ENCODE results near the gene SEPTIN6. TPM values are rescaled to one million over a fixed set of nuclear protein-coding genes. Genes with fewer than 3 reads are reported as not detected.

The SEPTIN6 gene
- total and polyA plus RNA-seq, 12 donors, result 42.4 to 332 (median 128) TPM

DNA sequence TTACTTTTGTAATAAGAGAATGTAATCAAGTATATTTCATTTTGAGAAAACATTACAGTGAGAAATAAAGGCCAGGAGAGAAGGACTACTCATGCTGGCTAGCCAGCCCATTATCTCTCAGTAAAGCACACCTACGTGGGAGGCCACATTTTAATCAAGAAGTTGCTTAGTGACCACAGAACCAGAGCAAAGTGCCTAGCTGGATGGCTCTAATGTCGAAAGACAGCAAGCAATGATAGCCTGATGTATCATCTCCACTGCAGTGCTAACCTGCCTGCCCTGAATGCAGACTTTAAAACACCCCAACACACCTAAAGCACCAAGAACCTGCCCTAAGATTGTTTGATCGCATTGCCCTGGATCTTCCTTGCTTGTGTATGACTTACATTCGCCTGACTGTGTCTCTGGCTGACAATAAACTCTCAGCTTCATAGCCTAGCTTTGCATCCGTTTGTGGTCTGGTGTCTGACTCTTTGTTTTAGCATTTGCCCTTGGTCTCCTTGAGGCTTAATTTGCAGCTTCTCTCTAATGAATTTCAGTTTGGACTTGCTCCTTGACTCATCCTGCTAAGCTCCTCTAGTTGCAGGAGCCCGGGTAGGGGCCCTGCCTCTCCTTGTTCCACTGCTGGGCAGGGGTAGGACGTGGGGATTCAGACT lies 34.1 kb upstream of the SEPTIN6 start:
- H3K4me3 ChIP-seq, result no peak overlapping the region
- intact Hi-C loops (cut with DNase I), result loop anchor here in 1 of 2 donors (10.0 kb wide), 1 partner anchor 112 kb away; no protein-coding TSS in a partner anchor
- DNase-seq, result no peak
- H3K27me3 ChIP-seq, result no peaks in the 10 kb centered on the region
- no peak overlapping the region for H3K27ac ChIP-seq
- no peaks in the 10 kb centered on the region for H3K36me3 ChIP-seq (replicated peaks in 1 of 2)
- TF ChIP-seq, protein P1, sequence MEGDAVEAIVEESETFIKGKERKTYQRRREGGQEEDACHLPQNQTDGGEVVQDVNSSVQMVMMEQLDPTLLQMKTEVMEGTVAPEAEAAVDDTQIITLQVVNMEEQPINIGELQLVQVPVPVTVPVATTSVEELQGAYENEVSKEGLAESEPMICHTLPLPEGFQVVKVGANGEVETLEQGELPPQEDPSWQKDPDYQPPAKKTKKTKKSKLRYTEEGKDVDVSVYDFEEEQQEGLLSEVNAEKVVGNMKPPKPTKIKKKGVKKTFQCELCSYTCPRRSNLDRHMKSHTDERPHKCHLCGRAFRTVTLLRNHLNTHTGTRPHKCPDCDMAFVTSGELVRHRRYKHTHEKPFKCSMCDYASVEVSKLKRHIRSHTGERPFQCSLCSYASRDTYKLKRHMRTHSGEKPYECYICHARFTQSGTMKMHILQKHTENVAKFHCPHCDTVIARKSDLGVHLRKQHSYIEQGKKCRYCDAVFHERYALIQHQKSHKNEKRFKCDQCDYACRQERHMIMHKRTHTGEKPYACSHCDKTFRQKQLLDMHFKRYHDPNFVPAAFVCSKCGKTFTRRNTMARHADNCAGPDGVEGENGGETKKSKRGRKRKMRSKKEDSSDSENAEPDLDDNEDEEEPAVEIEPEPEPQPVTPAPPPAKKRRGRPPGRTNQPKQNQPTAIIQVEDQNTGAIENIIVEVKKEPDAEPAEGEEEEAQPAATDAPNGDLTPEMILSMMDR (IDR thresholded peaks at IDR 0.05), result no peak
- no peak for TF ChIP-seq POLR2A (IDR thresholded peaks at IDR 0.05)
- no peaks in the 10 kb centered on the region for H3K9me3 ChIP-seq (replicated peaks in 1 of 3)
- 55 to 73% (median 70%) methylated on average over 6 to 7 of the region's 7 CpGs for WGBS, 4 donors
- H3K4me1 ChIP-seq (replicated peaks in 1 of 2), result no peaks in the 10 kb centered on the region

DNA sequence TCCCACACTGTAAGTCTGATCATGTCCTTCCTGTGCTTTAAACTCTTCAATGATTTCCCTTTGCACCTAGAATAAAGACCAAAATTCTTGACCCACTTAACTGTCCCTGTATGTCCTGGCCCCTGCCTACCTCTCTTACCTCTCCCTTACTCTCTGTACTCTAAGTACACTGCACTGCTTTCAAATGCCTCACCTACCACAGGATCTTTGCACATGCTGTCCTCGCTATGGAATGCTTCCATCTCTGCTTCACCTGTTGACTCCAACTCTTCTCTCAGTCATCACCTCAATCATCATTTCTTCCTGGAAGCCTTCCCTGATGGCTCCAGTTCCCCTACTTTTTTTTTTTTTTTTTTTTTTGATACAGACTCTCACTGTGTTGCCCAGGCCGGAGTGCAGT lies 29.0 kb upstream of the SEPTIN6 start:
- TF ChIP-seq POLR2A (IDR thresholded peaks at IDR 0.05), result no peak
- TF ChIP-seq, protein P1 (IDR thresholded peaks at IDR 0.05), result no peak
- WGBS, 4 donors, result 71 to 92% (median 88%) methylated on average over 2 of the region's 2 CpGs

DNA sequence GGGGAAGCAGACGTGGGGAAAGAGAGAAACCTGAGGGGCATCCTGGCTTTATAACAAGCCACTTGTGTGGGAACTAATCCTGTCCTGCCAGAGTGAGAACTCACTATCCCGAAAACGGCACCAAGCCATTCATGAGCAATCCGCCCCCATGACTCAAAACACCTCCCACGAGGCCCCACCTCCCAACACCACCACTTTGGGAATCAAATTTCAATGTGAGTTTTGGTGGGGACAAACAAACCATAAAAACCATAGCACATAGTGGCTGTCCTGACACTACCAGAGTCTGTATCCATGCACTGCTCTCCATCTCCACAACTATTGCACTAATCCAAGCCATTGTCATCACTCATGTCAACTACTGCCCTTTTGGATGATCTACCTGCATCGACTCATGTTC lies 28.5 kb upstream of the SEPTIN6 start:
- H3K4me3 ChIP-seq, result no peak overlapping the region
- TF ChIP-seq POLR2A (IDR thresholded peaks at IDR 0.05), result no peak
- TF ChIP-seq, protein P1 (IDR thresholded peaks at IDR 0.05), result no peak

More for the DNA sequence above, 29.0 kb upstream of the SEPTIN6 start:
- no peak overlapping the region for H3K4me3 ChIP-seq
- no peaks in the 10 kb centered on the region for H3K27me3 ChIP-seq
- no peaks in the 10 kb centered on the region for H3K36me3 ChIP-seq (replicated peaks in 1 of 2)
- no peak for DNase-seq
- H3K4me1 ChIP-seq (replicated peaks in 1 of 2), result no peaks in the 10 kb centered on the region
- no peaks in the 10 kb centered on the region for H3K9me3 ChIP-seq (replicated peaks in 1 of 3)
- no peak overlapping the region for H3K27ac ChIP-seq
- intact Hi-C loops (cut with DNase I), result loop anchor here in 1 of 2 donors (10.0 kb wide), 1 partner anchor 107 kb away; no protein-coding TSS in a partner anchor

DNA sequence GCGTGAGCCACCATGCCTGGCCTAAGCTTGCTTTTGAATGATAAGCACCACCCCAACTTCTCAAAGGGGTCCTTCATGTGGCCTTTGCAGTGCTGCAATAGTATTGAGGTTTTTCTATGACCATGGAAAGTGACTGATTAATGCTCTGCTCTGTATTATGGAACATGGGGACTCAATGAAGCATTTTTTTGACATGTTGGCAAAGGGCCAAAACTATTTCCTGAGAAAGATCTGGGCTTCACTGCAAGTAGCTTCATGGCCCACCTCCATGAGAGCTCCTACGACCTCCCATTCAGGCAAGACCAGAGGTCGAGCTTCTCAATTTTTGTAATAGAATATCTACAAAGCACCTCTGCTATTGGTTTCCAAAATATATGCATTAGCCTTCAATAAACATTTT lies 16.7 kb upstream of the SEPTIN6 start:
- TF ChIP-seq, protein P1 (IDR thresholded peaks at IDR 0.05), result no peak
- TF ChIP-seq POLR2A (IDR thresholded peaks at IDR 0.05), result no peak
- Histone ChIP-seq H3K36me3 (replicated peaks in 1 of 2) (no peaks in the 10 kb centered on the region), H3K9me3 (replicated peaks in 1 of 3) (no peaks in the 10 kb centered on the region), H3K27ac (no peak overlapping the region), H3K4me3 (no peak overlapping the region), H3K27me3 (no peaks in the 10 kb centered on the region), H3K4me1 (replicated peaks in 1 of 2) (no peaks in the 10 kb centered on the region)
- intact Hi-C loops (cut with DNase I), result no loop called here
- no peak for DNase-seq
- 79 to 86% (median 83%) methylated on average over 2 to 3 of the region's 3 CpGs for WGBS, 4 donors

More for the DNA sequence above, 28.5 kb upstream of the SEPTIN6 start:
- WGBS, 4 donors, result 70 to 82% (median 73%) methylated on average over 3 to 6 of the region's 6 CpGs
- Histone ChIP-seq H3K4me1 (replicated peaks in 1 of 2) (no peaks in the 10 kb centered on the region), H3K9me3 (replicated peaks in 1 of 3) (no peaks in the 10 kb centered on the region), H3K36me3 (replicated peaks in 1 of 2) (no peaks in the 10 kb centered on the region), H3K27me3 (no peaks in the 10 kb centered on the region), H3K27ac (no peak overlapping the region)
- intact Hi-C loops (cut with DNase I), result loop anchor here in 1 of 2 donors (10.0 kb wide), 1 partner anchor 107 kb away; no protein-coding TSS in a partner anchor
- no peak for DNase-seq

All from adrenal gland (tissue), 12 donors.